ENCODE measurements around the gene NLRC5.

NLRC5 gene

GRCh38 chr16:57118461-57119084, 129.2 kb downstream of the NLRC5 start:
- no peak for TF ChIP-seq CTCF (IDR thresholded peaks at IDR 0.05; ENCODE audit: extremely low read depth, missing control alignments)
- no peak for DNase-seq (ENCODE audit: low spot score)

DNA sequence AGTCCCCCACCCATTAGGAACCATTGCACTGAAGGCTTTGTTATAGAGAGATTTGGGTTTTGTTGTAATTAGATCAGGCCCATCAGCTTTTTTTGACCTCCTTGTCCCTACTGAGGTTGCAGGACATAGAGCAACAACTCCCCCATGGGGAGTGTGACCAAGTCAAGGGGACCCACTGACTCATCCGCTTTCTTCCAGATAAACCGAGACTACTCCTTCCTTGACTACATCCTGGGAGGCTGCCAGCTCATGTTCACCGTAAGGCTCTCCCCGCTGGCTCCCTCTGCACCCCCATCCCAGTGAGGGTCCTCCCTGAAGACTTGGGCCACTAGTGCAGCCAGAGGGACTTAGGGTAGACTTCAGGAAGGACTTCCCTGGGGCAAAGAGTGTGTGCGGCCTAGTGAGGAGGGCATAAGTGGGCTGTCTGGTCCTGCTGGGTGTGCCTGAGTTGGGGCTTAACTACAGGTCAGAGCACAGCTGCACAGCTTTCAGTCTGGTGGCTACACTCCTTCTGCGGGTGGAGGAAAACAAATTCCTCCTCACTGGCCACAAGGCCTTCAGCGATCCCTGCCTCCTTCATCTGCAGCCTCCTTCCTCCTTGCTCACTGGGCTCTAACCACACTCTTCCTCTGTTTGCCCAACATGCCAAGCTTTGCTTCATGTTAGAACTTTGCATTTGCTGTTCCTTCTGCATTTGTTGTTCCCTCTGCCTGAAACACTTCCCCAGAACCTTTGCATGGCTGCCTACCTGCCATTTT, 134.0 kb downstream of the NLRC5 start:
- no peak for DNase-seq (ENCODE audit: low spot score)
- TF ChIP-seq CTCF (IDR thresholded peaks at IDR 0.05; ENCODE audit: extremely low read depth, missing control alignments): no peak

DNA sequence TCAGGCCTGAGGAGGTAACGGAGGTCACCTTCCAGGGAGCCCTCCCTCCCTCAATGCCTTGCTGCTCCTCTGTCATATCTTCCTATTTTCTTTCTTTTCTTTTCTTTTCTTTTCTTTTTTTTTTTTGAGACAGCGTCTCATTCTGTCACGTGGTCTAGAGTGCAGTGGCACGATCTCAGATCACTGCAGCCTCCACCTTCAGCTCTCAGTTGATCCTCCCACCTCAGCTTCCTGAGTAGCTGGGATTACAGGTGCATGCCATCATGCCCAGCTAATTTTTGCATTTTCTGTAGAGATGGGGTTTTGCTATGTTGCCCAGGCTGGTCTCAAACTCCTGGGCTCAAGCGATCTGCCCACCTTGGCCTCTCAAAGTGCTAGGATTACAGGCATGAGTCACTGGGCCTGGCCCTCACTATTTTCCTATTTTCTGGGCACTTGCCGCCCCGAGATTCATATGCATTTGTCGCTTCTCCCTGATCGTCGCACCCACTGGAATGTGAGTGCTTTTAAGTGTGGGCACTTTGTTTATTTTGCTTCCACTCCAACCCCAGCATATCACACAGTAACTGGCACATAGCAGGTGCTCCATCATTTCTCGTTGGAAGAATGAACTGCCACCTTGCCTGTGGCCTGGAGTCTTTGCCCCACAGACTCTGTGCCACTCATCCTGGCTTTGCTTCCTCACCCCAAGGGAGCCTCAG, 134.8 kb downstream of the NLRC5 start:
- no peak for TF ChIP-seq CTCF (IDR thresholded peaks at IDR 0.05; ENCODE audit: extremely low read depth, missing control alignments)
- no peak for DNase-seq (ENCODE audit: low spot score)

- no peak for TF ChIP-seq CTCF (IDR thresholded peaks at IDR 0.05; ENCODE audit: extremely low read depth, missing control alignments)
- DNase-seq (ENCODE audit: low spot score): no peak
These were observed 136.0 kb downstream of the NLRC5 start for GRCh38 chr16:57125376-57125775.

DNA sequence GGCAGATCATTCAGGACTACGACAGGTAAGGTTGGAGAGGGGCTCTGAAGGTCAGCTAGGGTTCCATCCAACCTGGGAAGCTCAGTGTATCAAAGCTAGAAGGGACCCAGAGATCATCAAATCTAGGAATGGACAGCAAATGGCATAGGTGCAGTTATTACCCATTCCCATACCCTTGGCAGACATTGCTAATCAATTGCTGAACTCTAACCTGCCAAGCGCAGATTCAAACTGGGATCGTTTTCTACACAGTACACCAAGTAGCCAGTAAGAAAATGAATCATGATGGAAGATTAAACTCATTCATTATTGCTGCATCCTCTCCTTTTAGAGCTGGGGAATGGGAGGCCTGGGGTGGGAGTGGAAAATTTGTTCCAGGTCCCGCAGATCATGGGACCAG, 136.6 kb downstream of the NLRC5 start:
- DNase-seq (ENCODE audit: low spot score): no peak
- TF ChIP-seq CTCF (IDR thresholded peaks at IDR 0.05; ENCODE audit: extremely low read depth, missing control alignments): no peak

- no peak for DNase-seq (ENCODE audit: low spot score)
- TF ChIP-seq CTCF (IDR thresholded peaks at IDR 0.05; ENCODE audit: extremely low read depth, missing control alignments): no peak
These were observed 137.1 kb downstream of the NLRC5 start for GRCh38 chr16:57126411-57126810.

Measured in GM20000 (cell line).